ENCODE data around the gene SLC9C1.

SLC9C1 gene

DNA sequence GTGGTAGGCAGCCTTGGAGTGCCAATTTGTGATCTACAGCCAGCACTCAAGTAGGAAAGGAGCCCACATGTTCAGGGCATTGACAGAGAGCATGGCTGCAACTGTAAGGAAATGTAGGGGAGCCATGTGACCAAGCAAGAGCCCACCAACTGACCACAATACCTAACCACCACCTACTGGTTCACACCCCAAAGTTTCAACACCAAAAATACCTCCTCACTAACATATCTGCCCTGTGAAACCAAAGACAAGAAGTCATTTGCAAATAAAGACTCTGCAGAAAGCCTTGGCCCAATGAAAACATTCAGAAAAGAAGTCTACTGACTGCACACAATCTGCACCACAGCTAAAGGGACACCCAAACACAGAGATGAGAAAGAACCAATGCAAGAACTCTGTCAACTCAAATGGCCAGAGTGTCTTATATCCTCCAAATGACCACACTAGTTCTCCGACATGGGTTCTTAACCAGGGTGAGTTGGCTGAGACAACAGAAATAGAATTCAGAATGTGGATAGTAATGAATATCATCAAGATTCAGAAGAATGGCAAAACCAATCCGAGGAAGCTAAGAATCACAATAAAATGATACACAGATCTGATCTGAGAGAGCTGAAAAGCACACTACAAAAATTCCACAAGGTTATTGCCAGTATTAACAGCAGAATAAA is 40.6 kb downstream of the SLC9C1 start:
- no peak for TF ChIP-seq CTCF (IDR thresholded peaks at IDR 0.05; ENCODE audit: control insufficient read depth, insufficient read depth, low read depth, low read length, missing control alignments)
- DNase-seq (ENCODE audit: low read depth), result no peak
- no peak overlapping the region for H3K4me3 ChIP-seq (ENCODE audit: control insufficient read depth, low read depth, low read length)

DNA sequence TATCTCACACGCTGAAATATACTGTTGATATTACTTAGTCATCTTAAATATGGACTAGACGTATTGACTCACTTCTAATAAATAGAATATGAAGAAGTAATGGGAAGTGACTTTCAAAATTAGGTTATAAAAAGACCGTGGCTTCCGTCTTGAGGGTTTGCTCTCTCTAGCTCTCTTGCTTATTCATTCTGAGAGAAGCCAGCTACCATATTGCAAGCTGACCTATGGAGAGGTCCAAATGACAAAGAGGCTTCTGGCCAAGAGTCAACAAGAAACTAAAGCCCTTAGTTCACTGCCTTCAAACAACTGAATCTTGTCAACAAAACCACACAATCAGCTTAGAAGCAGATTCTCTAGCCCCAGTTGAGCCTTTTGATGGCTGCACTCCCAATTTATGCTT is 46.1 kb downstream of the SLC9C1 start:
- TF ChIP-seq CTCF (IDR thresholded peaks at IDR 0.05; ENCODE audit: control insufficient read depth, insufficient read depth, low read depth, low read length, missing control alignments), result no peak
- DNase-seq (ENCODE audit: low read depth), result no peak

GRCh38 chr3:112247350-112247749 is 46.7 kb downstream of the SLC9C1 start:
- no peak for DNase-seq (ENCODE audit: low read depth)
- H3K4me3 ChIP-seq (ENCODE audit: control insufficient read depth, low read depth, low read length), result no peak overlapping the region
- no peak for TF ChIP-seq CTCF (IDR thresholded peaks at IDR 0.05; ENCODE audit: control insufficient read depth, insufficient read depth, low read depth, low read length, missing control alignments)

More for the DNA sequence above, 46.1 kb downstream of the SLC9C1 start:
- H3K4me3 ChIP-seq (ENCODE audit: control insufficient read depth, low read depth, low read length), result no peak overlapping the region

DNA sequence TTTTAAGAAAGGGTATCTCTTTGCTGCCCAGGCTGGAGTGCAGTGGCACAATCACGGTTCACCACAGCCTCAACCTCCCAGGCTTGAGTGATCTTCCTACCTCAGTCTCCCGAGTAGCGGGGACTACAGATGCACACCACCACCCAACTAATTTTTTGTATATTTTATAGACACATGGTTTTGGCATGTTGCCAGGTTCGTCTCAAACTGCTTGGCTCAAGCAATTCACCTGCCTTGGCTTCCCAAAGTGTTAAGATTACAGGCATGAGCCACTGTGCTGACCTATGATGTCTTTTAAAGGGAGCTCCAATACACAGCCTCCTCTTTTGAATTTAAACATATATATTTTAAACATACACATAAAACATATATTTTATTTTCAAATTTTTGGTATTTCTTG is 60.9 kb downstream of the SLC9C1 start:
- DNase-seq (ENCODE audit: low read depth), result no peak
- no peak overlapping the region for H3K4me3 ChIP-seq (ENCODE audit: control insufficient read depth, low read depth, low read length)
- TF ChIP-seq CTCF (IDR thresholded peaks at IDR 0.05; ENCODE audit: control insufficient read depth, insufficient read depth, low read depth, low read length, missing control alignments), result no peak

GRCh38 chr3:112231727-112232126 is 62.3 kb downstream of the SLC9C1 start:
- no peak for TF ChIP-seq CTCF (IDR thresholded peaks at IDR 0.05; ENCODE audit: control insufficient read depth, insufficient read depth, low read depth, low read length, missing control alignments)
- no peak overlapping the region for H3K4me3 ChIP-seq (ENCODE audit: control insufficient read depth, low read depth, low read length)
- no peak for DNase-seq (ENCODE audit: low read depth)

DNA sequence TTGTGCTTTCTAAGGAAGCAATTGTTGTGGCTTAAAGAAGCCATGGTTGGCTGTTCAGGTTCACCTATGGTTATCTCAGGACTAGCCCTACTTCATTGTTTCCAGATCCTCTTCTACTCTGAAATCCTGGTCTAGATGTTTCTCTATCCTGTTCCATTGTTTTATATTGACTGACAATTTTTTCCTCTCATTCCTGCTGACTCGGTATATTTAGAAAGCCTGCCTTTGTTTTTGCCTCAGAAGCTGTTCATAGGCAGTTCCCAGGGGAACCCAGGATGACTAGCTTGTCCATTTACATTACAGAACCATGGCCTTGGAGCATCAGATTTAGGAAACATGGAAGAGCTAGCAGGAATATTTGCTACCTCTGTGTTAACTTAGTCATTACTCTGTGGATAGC is 64.0 kb downstream of the SLC9C1 start:
- DNase-seq (ENCODE audit: low read depth), result no peak
- H3K4me3 ChIP-seq (ENCODE audit: control insufficient read depth, low read depth, low read length), result no peak overlapping the region
- TF ChIP-seq CTCF (IDR thresholded peaks at IDR 0.05; ENCODE audit: control insufficient read depth, insufficient read depth, low read depth, low read length, missing control alignments), result no peak

Data from AG09309 (cell line).